Stimulated activated CD8-positive, alpha-beta memory T cell treated with anti-CD3 and anti-CD28 coated beads, Interleukin-4, amount 100 ng/mL, for 48 hours (primary cell): ENCODE results near the gene ALOX15.
"Not testable (repeated sequence)": the region's sequence is repeated elsewhere in the genome, so short reads cannot be mapped to it uniquely, and the experiment has no call there.

Experiments used
- DNase-seq: peaks from one replicate; pipeline ENCODE4 v3.0.0-alpha.2; 2020

The ALOX15 gene

GRCh38 chr17:4590981-4591453, 50.5 kb downstream of the ALOX15 start:
- no peak for DNase-seq

GRCh38 chr17:4590042-4590441, 51.4 kb downstream of the ALOX15 start:
- DNase-seq: not testable (repeated sequence)

GRCh38 chr17:4588898-4589625, 52.4 kb downstream of the ALOX15 start:
- DNase-seq: no peak

- no peak for DNase-seq
Measured at GRCh38 chr17:4588391-4588790, 53.1 kb downstream of the ALOX15 start.

GRCh38 chr17:4587803-4588202, 53.7 kb downstream of the ALOX15 start:
- no peak for DNase-seq

- DNase-seq: no peak
Measured at GRCh38 chr17:4587195-4587594, 54.3 kb downstream of the ALOX15 start.

- DNase-seq: no peak
Measured at GRCh38 chr17:4586043-4586442, 55.4 kb downstream of the ALOX15 start.

GRCh38 chr17:4585638-4585994, 55.9 kb downstream of the ALOX15 start:
- no peak for DNase-seq

- DNase-seq: no peak
Measured at GRCh38 chr17:4584917-4585637, 56.4 kb downstream of the ALOX15 start.

GRCh38 chr17:4584101-4584916, 57.2 kb downstream of the ALOX15 start, which contains the start of gene SMTNL2:
TSS of gene SMTNL2 (plus strand) at chr17:4584529. CDS start at chr17:4584606, 77 bp downstream.
- DNase-seq: peak; percentile 40

GRCh38 chr17:4583782-4584100, 57.7 kb downstream of the ALOX15 start:
- no peak for DNase-seq

- DNase-seq: no peak
Measured at GRCh38 chr17:4583206-4583605, 58.3 kb downstream of the ALOX15 start.

- DNase-seq: no peak
Measured at GRCh38 chr17:4582691-4583090, 58.8 kb downstream of the ALOX15 start.

- no peak for DNase-seq
Measured at GRCh38 chr17:4582101-4582501, 59.4 kb downstream of the ALOX15 start.
